AG10803 (cell line): ENCODE data around the gene PEA15.
A peak's percentile ranks its signal among the peaks of the same experiment; 100 is the strongest.

Source experiments
- DNase-seq: peaks from one replicate; pipeline ENCODE4 v3.0.0; 2010; ENCODE audit warnings: low read depth
- H3K4me3 ChIP-seq: 2 replicates; pipeline ENCODE4 v1.5.1; 2011; ENCODE audit warnings: mild to moderate bottlenecking, low read length, control low read depth
- CTCF ChIP-seq: conservative IDR thresholded peaks from 2 replicates; pipeline ENCODE4 v1.5.1; 2011; ENCODE audit warnings: mild to moderate bottlenecking, low read length, control low read depth, inconsistent platforms

Gene PEA15

GRCh38 chr1:160217481-160218051 lies 12.4 kb downstream of the PEA15 start:
- peak; percentile 19 for DNase-seq
- H3K4me3 ChIP-seq = no peak overlapping the region
- TF ChIP-seq CTCF = no peak

DNA sequence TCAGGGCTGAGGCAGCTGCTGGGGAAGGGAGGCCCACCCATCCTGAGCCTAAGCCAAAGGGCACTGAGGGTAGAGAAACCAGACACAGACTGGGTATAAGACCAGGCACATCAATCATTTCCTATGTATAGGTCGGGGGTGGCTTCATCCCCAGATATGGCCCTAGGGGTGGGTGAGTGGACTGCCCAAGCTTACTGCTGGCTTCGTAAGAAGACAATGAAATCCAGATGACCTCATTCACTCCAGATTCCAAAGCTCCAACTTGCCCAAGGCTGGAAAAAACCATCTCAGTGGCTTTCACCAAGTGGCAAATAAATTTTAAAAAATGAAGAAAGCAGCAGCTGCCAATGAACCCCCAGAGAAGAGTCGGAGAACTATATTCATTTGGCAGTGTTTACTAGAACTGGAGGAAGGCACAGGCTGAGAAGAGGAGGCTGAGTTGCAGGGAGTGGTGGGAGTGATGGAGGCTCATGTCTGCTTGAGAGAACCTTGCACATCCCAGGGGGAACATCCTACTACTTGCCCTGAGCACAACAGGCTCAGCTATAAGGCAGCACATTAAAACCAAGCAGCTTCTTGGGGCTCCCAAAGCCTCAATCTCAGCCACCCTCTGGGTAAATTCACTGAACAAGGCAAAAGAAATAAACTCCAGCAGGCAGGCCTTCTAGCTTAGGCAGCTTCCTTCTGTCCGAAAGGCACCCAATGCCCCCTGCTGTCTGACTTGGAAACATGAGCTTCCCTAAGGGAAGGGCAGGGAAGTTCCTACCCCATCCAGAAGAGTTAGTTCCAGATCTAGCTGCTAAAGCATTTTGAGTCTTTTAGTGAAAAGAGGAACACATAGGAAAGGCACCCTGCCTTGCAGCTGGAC lies 14.1 kb downstream of the PEA15 start:
- no peak overlapping the region for H3K4me3 ChIP-seq
- peak; percentile 80 for DNase-seq
- TF ChIP-seq CTCF = peak; percentile 79

DNA sequence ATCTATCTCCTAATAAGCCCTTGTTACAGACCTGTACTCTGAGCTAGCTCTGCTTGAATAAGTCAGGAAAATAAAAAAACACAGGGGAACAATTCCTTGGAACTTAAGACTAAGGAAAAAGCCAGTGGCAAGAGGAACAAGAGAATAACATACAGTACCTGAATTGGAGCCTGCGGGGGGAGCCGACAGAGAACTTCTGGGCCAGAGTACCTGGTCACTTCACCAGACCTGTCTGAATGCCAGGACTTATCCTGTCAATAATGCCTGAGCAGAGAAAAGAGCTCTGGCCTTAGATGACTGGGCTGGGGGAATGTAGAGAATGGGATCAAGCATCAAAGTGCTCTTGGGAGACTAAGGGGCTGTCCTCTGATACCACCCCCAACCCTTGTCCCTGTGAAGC lies 15.1 kb downstream of the PEA15 start:
- DNase-seq = no peak
- no peak overlapping the region for H3K4me3 ChIP-seq
- no peak for TF ChIP-seq CTCF

DNA sequence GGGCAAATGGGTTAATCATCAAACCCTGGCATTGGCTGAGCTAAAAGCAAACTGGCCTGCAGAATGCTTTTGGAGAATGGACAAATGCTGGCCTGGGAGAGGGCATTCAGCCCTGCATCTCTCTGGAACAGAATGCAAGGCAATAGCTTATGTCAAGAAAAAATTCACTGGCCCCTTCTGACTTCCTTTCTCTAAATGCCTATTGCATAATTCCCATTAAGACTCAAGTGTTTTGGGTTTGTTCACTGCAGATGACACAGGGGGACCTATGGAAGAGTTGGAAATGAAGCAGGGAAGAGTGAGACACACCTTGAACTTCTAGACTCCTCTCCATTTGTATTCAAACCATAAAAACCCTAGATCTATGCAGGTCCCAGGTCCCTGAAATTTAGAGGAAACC lies 15.9 kb downstream of the PEA15 start:
- no peak for TF ChIP-seq CTCF
- DNase-seq = peak; percentile 58
- no peak overlapping the region for H3K4me3 ChIP-seq

DNA sequence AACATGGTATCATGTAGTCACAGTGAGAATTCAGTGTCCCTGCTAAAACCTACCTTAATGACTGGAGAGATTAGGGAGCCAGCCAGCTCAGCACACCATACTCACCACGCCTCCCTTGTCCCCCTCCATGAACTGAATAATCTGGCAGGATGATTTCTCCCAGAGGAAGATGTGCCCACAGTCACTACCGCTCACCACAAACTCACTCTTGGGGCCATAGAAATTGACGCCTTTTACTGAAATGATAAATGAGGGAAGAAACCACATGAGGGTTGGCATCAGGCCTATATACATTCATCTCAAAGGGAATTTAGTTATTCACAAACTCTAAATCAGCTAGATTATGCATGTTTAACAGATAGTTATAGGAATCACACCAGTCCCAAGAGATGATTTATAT lies 17.4 kb downstream of the PEA15 start:
- H3K4me3 ChIP-seq = no peak overlapping the region
- no peak for DNase-seq
- no peak for TF ChIP-seq CTCF

- H3K4me3 ChIP-seq = no peak overlapping the region
- no peak for TF ChIP-seq CTCF
- no peak for DNase-seq
Measured at GRCh38 chr1:160224606-160225005, 19.4 kb downstream of the PEA15 start.

- no peak for TF ChIP-seq CTCF
- H3K4me3 ChIP-seq = no peak overlapping the region
- no peak for DNase-seq
Measured at GRCh38 chr1:160225345-160225744, 20.2 kb downstream of the PEA15 start.
